Vagina (tissue), 2 donors: ENCODE results near the gene CFAP99. TPM values are rescaled to one million over a fixed set of nuclear protein-coding genes. Genes with fewer than 3 reads are reported as not detected.

Experiments used
- DNase-seq, 2 donors: peaks; one replicate each; pipeline ENCODE4 v3.0.0-alpha.2; 2017; ENCODE audit errors: extremely low spot score in 2 of 2
- H3K27ac ChIP-seq: fragments of 200-600 bp; sonication (generic); one replicate; pipeline ENCODE4 v1.5.1; 2019
- H3K27me3 ChIP-seq: fragments of 200-600 bp; sonication (generic); one replicate; pipeline ENCODE4 v1.5.1; 2019
- H3K36me3 ChIP-seq, 2 donors: fragments of 200-600 bp; sonication (generic); one replicate each; pipeline ENCODE4 v1.5.1; 2017 to 2019
- H3K4me1 ChIP-seq: fragments of 200-600 bp; sonication (generic); one replicate; pipeline ENCODE4 v1.5.1; 2019
- H3K4me3 ChIP-seq, 2 donors: fragments of 200-600 bp; sonication (generic); 1 replicate in 1 of 2; 2 replicates in 1 of 2; pipeline ENCODE4 v1.5.1; 2016 to 2019
- H3K9me3 ChIP-seq: fragments of 200-600 bp; sonication (generic); one replicate; pipeline ENCODE4 v1.5.1; 2019
- CTCF ChIP-seq, 3 experiments: fragments of 450-650 bp in 2 of 3; fragments of 200-600 bp in 1 of 3; sonication (generic) in 1 of 3; IDR thresholded peaks; one replicate each; pipeline ENCODE4 v1.5.1; 2017 to 2019; ENCODE audit warnings: antibody characterized with exemption in 3 of 3, mild to moderate bottlenecking in 2 of 3, moderate library complexity in 2 of 3
- POLR2A ChIP-seq, 2 donors: fragments of 450-650 bp; IDR thresholded peaks; one replicate each; pipeline ENCODE4 v1.6.1; 2017; ENCODE audit warnings: antibody characterized with exemption in 2 of 2, mild to moderate bottlenecking in 2 of 2, moderate library complexity in 2 of 2
- POLR2AphosphoS5 ChIP-seq, 2 donors: sonication (generic); formaldehyde crosslinking; IDR thresholded peaks; one replicate each; pipeline ENCODE4 v1.9.0; 2017; ENCODE audit warnings: antibody characterized with exemption in 2 of 2, mild to moderate bottlenecking in 2 of 2, low read depth in 1 of 2; ENCODE audit not compliant: insufficient read depth in 1 of 2
- intact Hi-C: fragments of 100-400 bp; cut with DNase I; formaldehyde crosslinking; loops from one replicate; pipeline ENCODE4 v1.15.1; 2023
- total RNA-seq: library from RNA; depleted of rRNA; stranded (reverse); fragments of >200 nt; gene quantifications from one replicate; pipeline ENCODE4 v1.2.3, GENCODE V29; 2016

Gene CFAP99
- total RNA-seq, 1 donor from 2014 or later, result not detected

- no peaks in the 10 kb centered on the region for H3K9me3 ChIP-seq
- H3K36me3 ChIP-seq, result no peaks in the 10 kb centered on the region
- DNase-seq, result no peak
- intact Hi-C loops, result no loop called here
- H3K27me3 ChIP-seq, result no peaks in the 10 kb centered on the region
- no peak overlapping the region for H3K4me3 ChIP-seq
- no peak for TF ChIP-seq CTCF (IDR thresholded peaks at IDR 0.05)
- TF ChIP-seq POLR2A (IDR thresholded peaks at IDR 0.05), result no peak
- TF ChIP-seq POLR2AphosphoS5 (IDR thresholded peaks at IDR 0.05; ENCODE audit: insufficient read depth in 1 of 2, low read depth in 1 of 2), result no peak
- no peak overlapping the region for H3K27ac ChIP-seq
- no peaks in the 10 kb centered on the region for H3K4me1 ChIP-seq
These were observed 13.2 kb downstream of the CFAP99 start for GRCh38 chr4:2432004-2432403.

- TF ChIP-seq CTCF (IDR thresholded peaks at IDR 0.05) (no peak), POLR2A (IDR thresholded peaks at IDR 0.05) (no peak), POLR2AphosphoS5 (IDR thresholded peaks at IDR 0.05; ENCODE audit: insufficient read depth in 1 of 2, low read depth in 1 of 2) (no peak)
- Histone ChIP-seq H3K27me3 (no peaks in the 10 kb centered on the region), H3K4me1 (no peaks in the 10 kb centered on the region), H3K4me3 (no peak overlapping the region), H3K27ac (no peak overlapping the region), H3K9me3 (no peaks in the 10 kb centered on the region), H3K36me3 (no peaks in the 10 kb centered on the region)
- no peak for DNase-seq
- intact Hi-C loops, result no loop called here
These were observed 14.3 kb downstream of the CFAP99 start for GRCh38 chr4:2432991-2433530.

- Histone ChIP-seq H3K36me3 (no peaks in the 10 kb centered on the region), H3K9me3 (no peaks in the 10 kb centered on the region), H3K4me1 (no peaks in the 10 kb centered on the region), H3K27ac (no peak overlapping the region), H3K27me3 (no peaks in the 10 kb centered on the region), H3K4me3 (no peak overlapping the region)
- intact Hi-C loops, result no loop called here
- DNase-seq, result no peak
- TF ChIP-seq CTCF (IDR thresholded peaks at IDR 0.05), result no peak
- TF ChIP-seq POLR2AphosphoS5 (IDR thresholded peaks at IDR 0.05; ENCODE audit: insufficient read depth in 1 of 2, low read depth in 1 of 2), result no peak
- no peak for TF ChIP-seq POLR2A (IDR thresholded peaks at IDR 0.05)
These were observed 15.0 kb downstream of the CFAP99 start for GRCh38 chr4:2433609-2434350.

- no peak overlapping the region for H3K27ac ChIP-seq
- no peak overlapping the region for H3K4me3 ChIP-seq
- H3K36me3 ChIP-seq, result no peaks in the 10 kb centered on the region
- no peaks in the 10 kb centered on the region for H3K4me1 ChIP-seq
- intact Hi-C loops, result no loop called here
- H3K9me3 ChIP-seq, result no peaks in the 10 kb centered on the region
- DNase-seq, result no peak
- TF ChIP-seq POLR2AphosphoS5 (IDR thresholded peaks at IDR 0.05; ENCODE audit: insufficient read depth in 1 of 2, low read depth in 1 of 2), result no peak
- TF ChIP-seq CTCF (IDR thresholded peaks at IDR 0.05), result no peak
- no peak for TF ChIP-seq POLR2A (IDR thresholded peaks at IDR 0.05)
- no peaks in the 10 kb centered on the region for H3K27me3 ChIP-seq
These were observed 15.7 kb downstream of the CFAP99 start for GRCh38 chr4:2434420-2434819.

GRCh38 chr4:2436301-2436700, 17.5 kb downstream of the CFAP99 start:
- intact Hi-C loops, result no loop called here
- no peak for DNase-seq
- TF ChIP-seq POLR2A (IDR thresholded peaks at IDR 0.05) (no peak), POLR2AphosphoS5 (IDR thresholded peaks at IDR 0.05; ENCODE audit: insufficient read depth in 1 of 2, low read depth in 1 of 2) (no peak), CTCF (IDR thresholded peaks at IDR 0.05) (no peak)
- no peak overlapping the region for H3K27ac ChIP-seq
- no peak overlapping the region for H3K4me3 ChIP-seq
- H3K27me3 ChIP-seq, result no peaks in the 10 kb centered on the region
- H3K36me3 ChIP-seq, result no peaks in the 10 kb centered on the region
- no peaks in the 10 kb centered on the region for H3K9me3 ChIP-seq
- H3K4me1 ChIP-seq, result no peaks in the 10 kb centered on the region
